VCaP (cell line): ENCODE data around the gene DIO1.

Source experiments
- H3K27ac ChIP-seq: fragments of 450-650 bp; 2 replicates; pipeline ENCODE4 v1.5.1; 2017
- CTCF ChIP-seq: fragments of 450-650 bp; conservative IDR thresholded peaks from 2 replicates; pipeline ENCODE4 v1.5.1; 2017; ENCODE audit warnings: mild to moderate bottlenecking, moderate library complexity

The DIO1 gene

DNA sequence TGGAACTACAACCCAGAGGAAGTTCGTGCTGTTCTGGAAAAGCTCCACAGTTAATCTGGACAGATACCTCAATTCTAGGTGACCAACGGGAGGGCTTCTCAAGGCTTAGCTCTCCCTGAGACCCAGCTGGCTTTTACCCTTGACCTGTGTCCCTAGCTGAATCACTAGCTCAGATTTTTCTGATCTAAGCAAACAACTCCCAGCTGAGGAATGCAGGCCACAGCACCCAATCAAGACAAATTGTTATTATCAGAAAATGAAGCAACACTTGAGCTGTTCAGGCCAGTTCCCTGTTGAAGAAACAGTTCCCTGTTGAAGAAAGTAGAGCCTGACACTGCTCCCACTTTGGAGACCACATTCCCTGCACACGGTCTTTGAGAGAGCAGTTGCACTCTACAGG lies 16.0 kb downstream of the DIO1 start:
- no peak overlapping the region for H3K27ac ChIP-seq
- no peak for TF ChIP-seq CTCF

DNA sequence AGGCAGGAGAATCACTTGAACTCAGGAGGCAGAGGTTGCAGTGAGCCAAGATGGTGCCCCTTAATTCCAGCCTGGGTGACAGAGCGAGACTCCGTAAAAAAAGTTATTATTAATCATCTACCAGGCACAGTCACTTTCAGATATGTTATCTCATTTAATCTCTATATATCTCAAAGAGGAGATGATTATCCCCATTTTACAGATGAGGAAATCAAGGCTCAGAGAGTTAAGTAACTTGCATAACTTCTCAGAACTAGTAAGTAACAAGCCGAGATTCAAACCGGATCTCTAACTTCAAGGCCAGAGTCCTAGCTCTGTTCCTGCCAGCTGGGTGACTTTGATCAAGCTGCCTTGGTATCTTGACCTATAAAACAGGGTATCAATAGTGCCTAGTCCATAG lies 17.5 kb downstream of the DIO1 start:
- H3K27ac ChIP-seq, result no peak overlapping the region
- TF ChIP-seq CTCF, result no peak

DNA sequence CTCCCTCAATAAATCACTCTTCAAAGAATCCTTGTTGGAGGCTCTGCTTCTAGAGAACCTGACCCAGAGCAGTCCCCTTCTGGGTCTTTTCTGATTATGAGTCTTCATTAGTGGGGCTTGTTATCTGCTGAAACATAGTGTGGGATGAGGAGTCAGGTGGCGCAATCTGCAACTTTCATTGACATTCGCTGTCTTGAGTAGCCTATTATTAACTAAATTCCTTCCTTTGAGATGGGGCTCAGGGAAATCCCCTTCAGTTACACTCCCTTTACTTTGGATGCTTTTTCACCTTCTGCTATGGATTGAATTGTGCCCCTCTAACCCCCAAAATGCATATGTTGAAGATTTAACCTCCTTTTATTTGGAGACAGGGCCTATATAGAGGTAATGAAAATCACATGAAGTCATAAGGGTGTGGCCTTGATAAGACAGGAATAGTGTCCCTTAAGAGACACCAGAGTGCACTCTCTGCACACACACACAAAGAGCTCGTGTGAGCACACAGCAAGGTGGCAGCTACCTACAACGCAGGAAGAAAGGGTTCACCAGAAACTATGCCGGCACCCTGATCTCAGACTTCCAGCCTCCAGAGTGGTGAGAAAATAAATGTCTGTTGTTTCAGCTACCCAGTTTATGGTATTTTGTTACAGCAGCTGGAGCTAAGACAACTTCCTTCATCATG lies 19.5 kb downstream of the DIO1 start:
- TF ChIP-seq CTCF, result peak; percentile 21
- H3K27ac ChIP-seq, result no peak overlapping the region

DNA sequence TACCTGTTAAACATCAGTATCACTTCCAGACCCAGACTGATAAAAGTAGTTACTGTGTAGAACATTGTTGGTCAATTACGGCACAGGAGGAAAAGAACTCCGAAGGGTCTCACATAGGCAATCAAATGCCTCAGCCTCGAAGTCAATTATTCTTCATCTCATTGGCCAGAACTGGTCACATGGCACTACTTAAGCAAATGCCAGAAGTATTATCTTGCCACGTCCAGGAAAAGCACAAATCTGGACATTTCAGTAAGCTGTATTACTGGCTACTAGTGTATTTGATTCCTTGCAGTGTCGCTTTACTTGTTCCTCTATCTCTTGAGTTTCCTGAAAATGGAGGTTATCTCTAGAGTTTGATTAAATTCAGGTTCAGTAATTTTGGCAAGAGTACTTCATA lies 24.4 kb downstream of the DIO1 start:
- no peak for TF ChIP-seq CTCF
- H3K27ac ChIP-seq, result peak overlapping the region; percentile 77

DNA sequence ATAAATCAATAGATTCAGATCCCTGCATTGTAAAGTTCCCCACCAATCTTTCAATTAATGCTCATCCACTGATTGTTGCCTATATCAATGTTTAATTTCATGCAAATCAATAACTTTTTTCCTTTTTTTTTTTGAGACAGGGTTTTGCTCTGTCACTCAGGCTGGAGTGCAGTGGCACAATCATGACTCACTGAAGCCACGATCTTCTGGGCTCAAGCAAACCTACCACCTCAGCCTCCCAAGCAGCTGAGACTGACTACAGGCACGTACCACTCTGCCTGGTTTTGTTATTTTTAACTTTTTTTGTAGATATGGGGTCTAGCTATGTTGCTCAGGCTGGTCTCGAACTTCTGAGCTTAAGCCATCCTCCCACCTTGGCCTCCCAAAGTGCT lies 25.7 kb downstream of the DIO1 start:
- peak overlapping the region; percentile 77 for H3K27ac ChIP-seq
- TF ChIP-seq CTCF, result no peak

GRCh38 chr1:53927376-53927881 lies 33.4 kb downstream of the DIO1 start:
- no peak overlapping the region for H3K27ac ChIP-seq
- no peak for TF ChIP-seq CTCF

DNA sequence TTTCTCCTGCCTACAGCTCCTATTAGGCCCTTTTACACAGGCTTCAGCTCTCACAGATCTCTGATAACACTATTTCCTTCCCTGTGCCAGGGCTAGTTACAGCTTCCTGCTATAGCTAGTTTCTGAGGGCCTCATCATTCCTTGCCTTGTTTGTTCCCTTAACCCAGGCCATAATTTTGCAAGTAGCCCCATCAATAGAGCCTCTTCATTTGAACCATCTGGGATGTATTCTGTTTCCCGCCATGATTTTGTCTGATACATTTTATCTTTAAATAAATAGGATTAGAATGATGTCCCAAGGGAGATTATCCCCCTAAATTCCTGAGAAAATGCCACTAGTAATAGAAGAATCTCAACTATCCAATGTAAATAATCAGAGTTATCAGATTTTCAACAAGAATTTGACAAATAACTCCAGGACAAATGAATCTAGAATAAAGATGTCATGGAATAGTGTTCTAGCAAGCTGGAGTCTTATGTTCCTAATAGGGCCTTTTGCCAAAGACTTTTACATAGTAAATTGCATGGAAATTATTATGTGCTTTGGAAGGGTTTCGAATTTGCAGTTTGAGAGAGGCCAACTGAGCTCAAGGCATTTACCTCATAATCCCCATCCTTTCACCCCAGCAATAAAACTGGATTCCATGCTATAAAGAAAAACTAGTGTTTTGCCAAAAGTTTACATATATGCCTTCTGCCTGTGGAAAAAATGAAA lies 35.4 kb downstream of the DIO1 start:
- no peak for TF ChIP-seq CTCF
- H3K27ac ChIP-seq, result peak overlapping the region; percentile 73
